Measurements from ENCODE around the gene HNRNPUL2.
"Not testable (repeated sequence)": the region's sequence is repeated elsewhere in the genome, so short reads cannot be mapped to it uniquely, and the experiment has no call there.

The HNRNPUL2 gene

GRCh38 chr11:62727165-62727871, at the start of gene HNRNPUL2:
Gene HNRNPUL2 (minus strand): TSS chr11:62727457. CDS start chr11:62727156, 301 bp downstream.
- DNase-seq (ENCODE audit: low read depth in 2 of 2, low spot score in 1 of 2), result peak; percentile 93 to 97

- DNase-seq (ENCODE audit: low read depth in 2 of 2, low spot score in 1 of 2), result no peak
Measured at GRCh38 chr11:62775646-62776045, 48.4 kb upstream of the HNRNPUL2 start.

GRCh38 chr11:62774407-62774806, 47.1 kb upstream of the HNRNPUL2 start:
- no peak for DNase-seq (ENCODE audit: low read depth in 2 of 2, low spot score in 1 of 2)

- peak; percentile 77 to 81 for DNase-seq (ENCODE audit: low read depth in 2 of 2, low spot score in 1 of 2)
Measured at GRCh38 chr11:62771144-62772021, 44.1 kb upstream of the HNRNPUL2 start, which contains the start of gene TAF6L. Gene TAF6L (plus strand): TSS chr11:62771396. CDS start chr11:62775784, 4,388 bp downstream.

GRCh38 chr11:62770778-62771143, 43.5 kb upstream of the HNRNPUL2 start:
- DNase-seq (ENCODE audit: low read depth in 2 of 2, low spot score in 1 of 2), result no peak

GRCh38 chr11:62760867-62761227, 33.6 kb upstream of the HNRNPUL2 start:
- DNase-seq (ENCODE audit: low read depth in 2 of 2, low spot score in 1 of 2), result not testable (repeated sequence)

GRCh38 chr11:62757846-62758788, 30.9 kb upstream of the HNRNPUL2 start:
- DNase-seq (ENCODE audit: low read depth in 2 of 2, low spot score in 1 of 2), result no peak

- no peak for DNase-seq (ENCODE audit: low read depth in 2 of 2, low spot score in 1 of 2)
Measured at GRCh38 chr11:62755086-62755615, 27.9 kb upstream of the HNRNPUL2 start.

GRCh38 chr11:62753736-62754603, 26.7 kb upstream of the HNRNPUL2 start, which contains the start of gene ZBTB3:
Gene ZBTB3 (minus strand): TSS chr11:62754160. CDS start chr11:62753664, 496 bp downstream.
- peak; percentile 93 to 97 for DNase-seq (ENCODE audit: low read depth in 2 of 2, low spot score in 1 of 2)

- no peak for DNase-seq (ENCODE audit: low read depth in 2 of 2, low spot score in 1 of 2)
Measured at GRCh38 chr11:62752994-62753735, 25.9 kb upstream of the HNRNPUL2 start.

GRCh38 chr11:62752177-62752785, 25.0 kb upstream of the HNRNPUL2 start:
- DNase-seq (ENCODE audit: low read depth in 2 of 2, low spot score in 1 of 2), result no peak

GRCh38 chr11:62749931-62750330, 22.7 kb upstream of the HNRNPUL2 start:
- not testable (repeated sequence) for DNase-seq (ENCODE audit: low read depth in 2 of 2, low spot score in 1 of 2)

- DNase-seq (ENCODE audit: low read depth in 2 of 2, low spot score in 1 of 2), result no peak
Measured at GRCh38 chr11:62747475-62748160, 20.4 kb upstream of the HNRNPUL2 start.

- DNase-seq (ENCODE audit: low read depth in 2 of 2, low spot score in 1 of 2), result no peak
Measured at GRCh38 chr11:62737196-62737595, 9.9 kb upstream of the HNRNPUL2 start.

- DNase-seq (ENCODE audit: low read depth in 2 of 2, low spot score in 1 of 2), result no peak
Measured at GRCh38 chr11:62732830-62733229, 5.6 kb upstream of the HNRNPUL2 start.

- DNase-seq (ENCODE audit: low read depth in 2 of 2, low spot score in 1 of 2), result not testable (repeated sequence)
Measured at GRCh38 chr11:62730076-62730475, 2.8 kb upstream of the HNRNPUL2 start.

GRCh38 chr11:62728171-62728988, 1.1 kb upstream of the HNRNPUL2 start, which contains the start of gene TTC9C:
Gene TTC9C (plus strand): TSS chr11:62728486. CDS start chr11:62728849, 363 bp downstream.
- DNase-seq (ENCODE audit: low read depth in 2 of 2, low spot score in 1 of 2), result peak; percentile 60 to 76

All from stimulated activated CD8-positive, alpha-beta memory T cell treated with anti-CD3 and anti-CD28 coated beads, Interleukin-4, amount 100 ng/mL, for 1 hour (primary cell).